GM19397 (cell line): Measurements from ENCODE around the gene NOS1AP.

Experiments used
- ATAC-seq: cut with Tn5 transposase; IDR thresholded peaks from one replicate; pipeline ENCODE4 v1.9.1; 2021; ENCODE audit warnings: mild to moderate bottlenecking, moderate library complexity; ENCODE audit not compliant: unreplicated experiment

Gene NOS1AP

GRCh38 chr1:162240577-162240976 is 171.1 kb downstream of the NOS1AP start:
- no peak for ATAC-seq

GRCh38 chr1:162242804-162243203 is 173.3 kb downstream of the NOS1AP start:
- no peak for ATAC-seq

GRCh38 chr1:162248854-162249535 is 179.5 kb downstream of the NOS1AP start:
- ATAC-seq: no peak

DNA sequence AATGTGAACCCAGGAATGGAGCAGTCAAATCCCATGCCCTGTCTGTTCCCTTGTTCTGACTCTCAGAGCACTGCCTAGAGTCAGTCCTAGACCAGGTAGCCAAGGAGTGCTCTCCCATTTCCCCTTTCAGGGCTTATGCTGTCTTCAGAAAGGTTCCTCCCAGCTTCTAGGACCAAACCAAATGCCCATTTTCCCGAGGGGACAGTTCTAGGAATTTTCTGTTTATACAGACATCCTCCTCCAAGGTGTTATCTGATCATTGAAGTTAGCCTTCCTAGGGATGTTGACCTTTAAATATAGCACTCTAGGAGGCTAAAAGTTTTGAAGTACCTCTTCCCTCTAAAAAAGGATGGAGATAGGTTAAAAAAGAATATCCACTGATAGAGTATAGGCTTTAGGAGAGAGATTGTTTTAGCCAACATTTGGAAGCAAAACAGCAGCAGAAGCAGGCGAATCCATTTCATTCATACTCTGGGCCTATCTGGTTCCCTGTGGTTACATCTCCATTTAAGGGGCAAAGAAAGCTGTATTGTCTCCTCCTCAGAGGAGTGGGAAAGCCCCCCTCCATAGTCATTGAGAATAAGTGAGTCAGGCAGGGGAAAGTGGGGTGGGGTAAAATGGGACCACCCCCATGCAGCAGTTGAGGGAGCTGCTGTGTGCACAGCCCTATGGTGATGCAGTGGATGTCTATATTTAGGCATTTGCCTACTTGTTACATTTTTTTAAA is 180.7 kb downstream of the NOS1AP start:
- ATAC-seq: no peak

- ATAC-seq: no peak
Observed at GRCh38 chr1:162251102-162251501, 181.6 kb downstream of the NOS1AP start.

DNA sequence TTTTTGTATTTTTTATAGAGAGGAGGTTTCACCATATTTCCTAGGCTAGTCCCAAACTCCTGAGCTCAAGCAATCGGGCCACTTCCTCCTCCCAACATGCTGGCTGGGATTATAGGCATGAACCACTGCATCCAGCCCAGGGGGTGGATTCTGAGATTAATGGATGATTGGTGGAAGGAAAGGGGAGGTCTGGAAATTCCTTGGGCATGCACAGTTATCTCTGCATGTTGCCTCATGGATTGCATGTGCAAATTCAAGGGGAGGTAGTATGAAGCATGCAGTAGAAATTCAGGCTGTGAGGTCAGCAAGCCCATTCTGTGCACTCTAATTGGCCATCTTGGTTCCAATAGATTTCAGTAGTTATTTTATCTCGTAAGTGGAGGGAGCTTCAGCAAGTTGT is 182.7 kb downstream of the NOS1AP start:
- ATAC-seq: no peak

GRCh38 chr1:162253790-162254189 is 184.3 kb downstream of the NOS1AP start:
- ATAC-seq: no peak

- no peak for ATAC-seq
Observed at GRCh38 chr1:162256287-162256686, 186.8 kb downstream of the NOS1AP start.

DNA sequence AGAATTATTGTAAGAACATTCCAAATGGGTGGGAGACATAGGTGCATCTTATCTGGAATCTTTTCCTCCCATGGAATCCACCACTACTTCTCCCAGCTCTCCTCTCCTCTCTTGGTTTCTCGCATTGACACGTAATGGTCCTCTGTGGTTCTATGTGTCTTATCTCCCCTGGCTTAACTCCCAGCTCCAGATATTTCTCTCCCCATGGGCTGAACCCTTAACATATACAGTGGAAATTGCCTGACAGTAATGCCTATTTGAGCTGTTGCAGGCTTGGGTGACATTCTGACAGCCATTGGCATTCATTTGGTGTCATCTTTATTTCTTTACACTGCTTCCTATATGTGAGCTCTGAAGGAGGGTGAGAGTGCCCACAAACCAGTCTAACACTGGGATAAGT is 188.9 kb downstream of the NOS1AP start:
- ATAC-seq: no peak

DNA sequence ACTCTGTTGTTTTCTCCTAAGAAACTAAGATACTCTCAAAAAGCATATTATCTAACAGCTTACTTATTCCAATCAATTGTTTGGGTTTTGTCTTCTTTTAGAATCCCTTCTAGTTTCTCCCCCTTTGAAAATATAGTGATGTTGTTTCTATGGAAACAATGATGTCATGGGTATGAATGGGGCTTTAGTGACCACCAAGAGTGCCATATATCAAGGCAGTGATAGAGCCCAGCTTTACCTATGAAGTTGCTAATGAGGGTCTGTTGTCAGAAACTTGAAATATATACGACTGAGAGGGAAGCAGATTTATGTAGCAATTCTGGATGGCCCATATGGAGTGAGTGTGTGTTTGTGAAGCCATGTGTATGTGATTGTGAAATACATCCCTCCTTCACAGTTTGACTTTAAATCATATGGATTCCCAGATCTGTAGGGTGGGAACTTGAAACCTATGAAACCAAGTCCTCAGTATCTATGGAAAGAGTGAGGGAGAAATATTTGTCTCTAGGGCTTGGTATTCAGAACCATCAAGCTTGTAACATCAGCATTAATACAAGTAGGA is 190.5 kb downstream of the NOS1AP start:
- no peak for ATAC-seq

DNA sequence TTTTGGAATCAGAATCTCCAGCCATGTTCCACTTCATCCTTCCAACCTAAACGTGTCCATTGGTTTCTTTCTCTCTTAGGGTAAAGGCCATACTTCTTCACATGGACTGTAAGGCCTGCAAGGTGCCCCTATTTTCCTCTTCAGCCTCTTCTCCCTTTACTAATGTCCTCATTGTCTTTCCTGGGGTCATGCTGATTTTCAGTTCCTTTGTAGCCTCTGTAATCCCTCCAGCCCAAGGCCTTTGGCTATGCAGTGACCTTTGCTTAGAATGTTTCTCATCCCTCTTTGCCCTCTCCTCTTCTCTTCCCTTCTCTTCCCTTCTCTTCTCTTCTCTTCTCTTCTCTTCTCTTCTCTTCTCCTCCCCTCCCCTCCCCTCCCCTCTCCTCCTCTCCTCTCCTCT is 194.6 kb downstream of the NOS1AP start:
- no peak for ATAC-seq

DNA sequence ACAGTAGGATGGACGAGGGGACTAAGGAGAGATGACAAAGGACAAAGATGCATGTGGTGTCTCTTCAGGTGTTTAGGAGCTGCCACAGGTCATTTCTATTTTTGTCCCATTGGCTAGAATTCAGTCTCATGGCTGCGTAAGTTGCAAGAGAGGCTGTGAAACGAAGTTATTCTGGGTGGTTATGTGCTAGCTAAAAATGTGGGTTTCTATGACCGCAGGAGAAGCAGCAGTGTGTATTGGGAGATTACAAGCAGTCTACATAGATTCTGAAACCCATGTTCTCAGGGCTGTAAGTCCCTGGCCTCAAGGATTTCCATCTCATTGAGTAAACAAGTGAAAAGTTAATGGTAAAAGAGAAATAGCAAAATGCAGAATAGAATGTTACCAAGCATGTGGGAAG is 196.5 kb downstream of the NOS1AP start:
- no peak for ATAC-seq

DNA sequence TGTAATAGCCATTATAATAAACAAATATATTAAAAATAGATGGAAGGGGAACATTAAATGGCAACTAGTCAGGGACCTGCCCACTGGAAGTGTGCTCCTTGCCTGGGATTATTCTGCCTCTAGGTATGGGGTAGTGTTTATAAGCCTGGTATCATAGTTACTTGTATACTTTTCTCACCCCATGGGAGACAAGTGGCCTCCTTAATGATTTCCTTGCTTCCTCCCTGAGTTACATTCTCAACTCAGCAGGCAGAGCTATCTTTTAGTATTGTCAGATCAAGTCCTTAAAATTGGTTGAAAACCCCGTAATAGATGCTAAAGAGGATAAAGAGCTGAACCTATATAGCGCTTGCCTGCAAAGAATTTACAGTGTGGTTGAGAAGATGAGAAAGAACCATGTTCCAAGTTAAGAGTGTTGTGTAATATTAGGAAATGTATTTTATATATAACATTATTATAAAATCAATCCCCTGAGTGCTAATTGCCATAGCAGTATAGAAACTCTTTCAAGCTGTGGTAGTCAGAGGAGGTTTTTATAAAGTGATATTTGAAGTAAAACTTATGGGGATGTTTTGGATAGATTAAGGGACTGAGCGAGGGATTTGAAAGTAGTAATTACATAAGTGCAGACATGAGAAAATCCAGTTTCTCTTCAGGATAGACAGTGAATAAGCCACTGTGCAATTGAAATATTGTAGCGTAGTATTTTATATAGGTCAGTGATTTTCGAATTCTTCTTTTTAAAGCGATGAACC is 200.7 kb downstream of the NOS1AP start:
- no peak for ATAC-seq

DNA sequence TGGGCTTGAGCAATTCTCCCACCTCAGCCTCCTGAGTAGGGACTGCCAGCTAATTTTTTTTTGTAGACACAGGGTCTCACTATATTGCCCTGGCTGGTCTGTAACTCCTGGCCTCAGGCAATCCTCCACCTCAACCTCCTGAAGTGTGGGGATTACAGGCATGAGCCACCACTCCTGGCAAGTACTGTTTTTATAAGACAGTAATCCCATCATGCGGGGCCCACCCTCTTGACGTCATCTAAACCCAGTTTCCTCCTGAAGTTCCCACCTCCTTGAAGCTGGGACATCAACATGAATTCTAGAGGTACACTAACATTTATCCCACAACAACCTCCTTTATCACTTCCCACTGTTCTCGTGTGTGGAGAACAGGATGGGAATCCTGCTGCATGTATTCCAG is 202.5 kb downstream of the NOS1AP start:
- ATAC-seq: no peak

- ATAC-seq: no peak
Observed at GRCh38 chr1:162272419-162272818, 202.9 kb downstream of the NOS1AP start.

DNA sequence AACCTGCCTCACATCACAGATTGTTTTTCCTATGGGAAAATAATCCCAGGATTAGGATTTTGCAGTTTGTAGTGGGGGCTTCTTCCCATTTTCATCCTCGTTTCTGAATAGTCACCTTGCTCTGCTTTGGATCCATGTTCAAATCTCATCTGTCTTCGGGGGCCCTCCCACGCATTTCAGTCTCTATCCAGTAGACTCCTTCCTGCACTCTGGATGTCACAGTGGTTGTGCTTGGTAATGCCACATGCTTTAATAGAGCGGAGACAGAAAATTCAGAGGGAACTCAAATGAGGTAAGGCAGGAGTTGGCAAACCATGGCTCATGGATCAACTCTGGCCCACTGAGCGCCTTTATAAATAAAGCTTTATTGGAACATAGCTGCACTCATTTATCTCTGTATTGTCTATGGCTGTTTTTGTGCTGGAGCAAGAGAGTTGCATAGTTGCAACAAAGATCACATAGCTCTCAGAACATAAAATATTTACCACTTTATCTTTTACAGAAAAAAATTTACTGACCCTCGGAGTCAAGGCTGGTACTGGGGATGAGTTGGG is 206.2 kb downstream of the NOS1AP start:
- ATAC-seq: no peak

DNA sequence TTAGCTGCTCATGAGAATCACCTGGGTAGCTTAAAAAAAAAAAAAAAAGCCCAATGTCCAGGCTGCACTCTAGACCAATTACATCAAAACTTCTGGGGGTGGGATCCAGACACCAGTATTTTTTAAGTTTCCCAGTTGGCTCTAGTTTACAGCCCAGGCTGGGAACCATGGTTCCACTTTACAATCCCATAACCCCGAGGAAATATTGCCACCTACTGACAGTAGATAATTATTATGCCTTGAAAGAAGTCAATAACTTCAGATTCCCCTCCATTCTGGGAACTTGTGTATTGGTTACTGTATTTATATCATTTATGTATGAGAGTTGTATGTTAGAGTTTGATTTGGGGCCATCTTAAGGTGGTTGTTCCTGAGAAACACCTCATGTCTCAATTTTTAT is 207.0 kb downstream of the NOS1AP start:
- no peak for ATAC-seq

DNA sequence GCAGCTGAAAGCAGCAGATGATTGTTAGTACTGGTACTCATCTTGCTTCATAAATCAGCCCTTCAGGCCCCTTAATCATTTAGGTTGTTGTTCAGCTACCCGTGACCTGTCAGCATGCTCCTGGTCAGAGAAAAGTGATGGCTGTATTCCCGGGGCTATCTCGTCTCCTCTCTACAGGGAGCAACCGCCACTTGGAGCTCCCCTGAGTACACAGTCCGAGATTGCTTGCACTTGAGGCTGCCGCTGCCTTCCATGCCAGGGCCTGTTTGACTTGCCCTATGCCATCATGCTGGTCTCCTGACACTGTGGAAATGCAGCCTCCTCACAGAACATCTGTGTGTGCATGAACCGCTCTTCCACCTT is 209.6 kb downstream of the NOS1AP start:
- no peak for ATAC-seq

DNA sequence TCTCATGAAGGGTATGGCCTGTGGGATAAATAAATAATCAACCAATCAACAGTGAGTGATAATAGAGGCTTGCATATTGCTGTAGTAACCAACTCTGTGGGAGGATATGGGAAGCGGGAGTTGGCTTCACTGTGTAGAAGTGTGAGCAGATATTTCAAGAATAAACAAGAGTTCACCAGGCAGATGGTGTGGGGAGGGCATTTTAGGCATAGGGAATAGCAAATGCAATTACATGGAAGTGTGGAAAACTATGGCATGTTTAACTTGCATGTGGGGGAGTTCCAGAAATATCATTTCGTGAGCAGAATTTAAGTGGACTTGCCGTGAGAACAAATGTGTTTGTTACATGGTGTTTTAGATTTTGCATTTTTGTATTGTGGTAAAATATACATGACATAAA is 211.9 kb downstream of the NOS1AP start:
- ATAC-seq: no peak

DNA sequence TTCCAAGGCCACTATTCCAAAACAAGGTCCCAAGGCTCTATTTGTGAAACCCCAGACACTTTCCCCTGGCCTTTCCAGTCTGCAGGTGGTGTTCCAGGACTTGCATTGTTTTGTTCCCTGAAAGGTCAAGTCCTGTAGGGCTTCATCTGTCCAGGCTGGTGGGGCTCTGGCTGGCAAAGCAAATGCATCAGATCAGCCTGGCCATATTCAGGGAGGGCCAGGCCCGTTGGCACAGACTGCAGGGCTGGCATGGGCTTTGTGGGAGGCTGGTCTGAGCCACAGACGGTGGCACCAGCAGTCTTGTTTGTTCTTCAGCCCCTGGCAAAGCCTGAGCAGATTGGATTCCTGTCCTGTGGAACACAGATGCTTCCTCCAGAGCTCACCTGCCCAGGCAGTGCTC is 214.2 kb downstream of the NOS1AP start:
- no peak for ATAC-seq

DNA sequence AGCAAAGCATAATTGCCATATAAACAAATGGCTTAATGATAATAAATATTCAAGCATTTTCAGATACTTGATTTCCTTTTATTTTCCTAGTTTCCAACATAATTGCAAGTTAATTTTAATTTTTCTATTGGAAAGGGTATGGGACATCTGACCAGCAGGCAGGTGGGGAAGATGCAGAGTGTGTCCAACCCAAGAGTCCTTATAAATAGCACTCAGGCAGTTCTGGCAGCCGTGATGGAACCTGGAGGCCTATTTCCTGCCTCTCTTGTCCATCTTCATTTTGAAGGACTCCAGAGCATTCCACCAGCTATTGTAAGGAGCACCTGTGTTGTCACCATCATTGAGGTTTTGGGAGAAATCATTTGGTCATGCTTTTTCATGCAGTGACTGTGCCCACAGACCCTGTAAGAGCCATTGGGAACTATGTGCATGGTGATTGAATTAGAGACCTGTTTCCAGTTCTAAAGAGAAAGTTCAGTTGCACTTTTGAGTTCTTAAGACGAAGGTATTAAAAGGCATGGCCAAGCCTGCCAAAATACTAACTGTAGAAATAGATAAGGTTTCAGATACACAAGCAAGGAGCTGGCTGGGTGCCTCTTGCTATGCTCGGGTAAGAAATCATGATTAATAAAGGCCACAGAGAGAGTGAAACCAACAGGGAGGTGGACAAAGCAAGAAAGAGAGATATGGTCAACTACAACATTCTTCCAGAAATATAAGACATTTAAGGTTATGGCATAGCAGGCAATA is 214.9 kb downstream of the NOS1AP start:
- no peak for ATAC-seq
